Left ventricle myocardium inferior (tissue), 1 donor: Measurements from ENCODE around the gene RBKS. TPM values are rescaled to one million over a fixed set of nuclear protein-coding genes. Genes with fewer than 3 reads are reported as not detected.

Experiments used
- DNase-seq: peaks from one replicate; pipeline ENCODE4 v3.0.0-alpha.2; 2020
- H3K27ac ChIP-seq: fragments of 200-600 bp; replicated peaks from 2 replicates; pipeline ENCODE4 v1.8.0; 2021
- H3K27me3 ChIP-seq: fragments of 200-600 bp; 2 replicates; pipeline ENCODE4 v1.8.0; 2021; ENCODE audit warnings: low read depth
- H3K36me3 ChIP-seq: fragments of 200-600 bp; 2 replicates; pipeline ENCODE4 v1.8.0; 2021
- H3K4me1 ChIP-seq: fragments of 200-600 bp; 2 replicates; pipeline ENCODE4 v1.8.0; 2021
- H3K4me3 ChIP-seq: fragments of 200-600 bp; 2 replicates; pipeline ENCODE4 v1.8.0; 2021; ENCODE audit warnings: mild to moderate bottlenecking, moderate library complexity
- H3K9me3 ChIP-seq: fragments of 200-600 bp; replicated peaks from 2 replicates; pipeline ENCODE4 v1.8.0; 2021
- intact Hi-C: fragments of 100-400 bp; cut with micrococcal nuclease; formaldehyde crosslinking; loops from one replicate; pipeline ENCODE4 v1.11.0; 2022
- total RNA-seq: library from RNA; stranded (reverse); fragmentation: NEBNext Ultra II Directional; extraction: Animal tissue kit (Norgen Biotek cat#: 25700); gene quantifications from one replicate; pipeline ENCODE4 v1.2.1, GENCODE V29; 2021
- TF ChIP-seq, protein P1 (sequence below): fragments of 200-600 bp; IDR thresholded peaks from 2 replicates; pipeline ENCODE4 v1.8.0; 2021; ENCODE audit warnings: antibody characterized with exemption, mild to moderate bottlenecking, borderline replicate concordance
- donor health status: DM: no; HTN: yes; CAD: no; lungs with severe emphysema.

Gene RBKS
- total RNA-seq, 1 donor from 2014 or later: 2.7 TPM

DNA sequence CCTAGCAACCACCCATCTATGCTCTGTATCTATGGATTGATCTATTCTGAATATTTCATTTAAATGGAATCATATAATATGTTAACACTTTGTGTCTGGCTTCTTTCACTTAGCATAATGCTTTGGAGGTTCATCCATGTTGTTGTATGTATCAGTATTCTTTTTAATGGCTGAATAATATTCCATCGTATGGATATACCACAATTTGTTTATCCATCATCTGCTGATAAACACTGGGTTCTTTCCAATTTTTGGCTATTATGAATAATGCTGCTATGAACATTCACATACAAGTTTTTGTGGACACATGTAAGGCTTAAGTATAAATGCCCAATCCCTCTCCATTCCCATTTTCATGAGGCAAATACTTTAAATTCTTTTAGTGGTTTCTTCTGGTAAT, 65.8 kb downstream of the RBKS start:
- H3K27ac ChIP-seq: no peak overlapping the region
- no peak for DNase-seq
- intact Hi-C loops: no loop called here
- peaks cover 10% of the 10 kb centered on the region for H3K9me3 ChIP-seq
- H3K27me3 ChIP-seq: no peaks in the 10 kb centered on the region
- no peaks in the 10 kb centered on the region for H3K36me3 ChIP-seq
- H3K4me3 ChIP-seq: no peak overlapping the region
- H3K4me1 ChIP-seq: peaks cover 10% of the 10 kb centered on the region
- TF ChIP-seq, protein P1, sequence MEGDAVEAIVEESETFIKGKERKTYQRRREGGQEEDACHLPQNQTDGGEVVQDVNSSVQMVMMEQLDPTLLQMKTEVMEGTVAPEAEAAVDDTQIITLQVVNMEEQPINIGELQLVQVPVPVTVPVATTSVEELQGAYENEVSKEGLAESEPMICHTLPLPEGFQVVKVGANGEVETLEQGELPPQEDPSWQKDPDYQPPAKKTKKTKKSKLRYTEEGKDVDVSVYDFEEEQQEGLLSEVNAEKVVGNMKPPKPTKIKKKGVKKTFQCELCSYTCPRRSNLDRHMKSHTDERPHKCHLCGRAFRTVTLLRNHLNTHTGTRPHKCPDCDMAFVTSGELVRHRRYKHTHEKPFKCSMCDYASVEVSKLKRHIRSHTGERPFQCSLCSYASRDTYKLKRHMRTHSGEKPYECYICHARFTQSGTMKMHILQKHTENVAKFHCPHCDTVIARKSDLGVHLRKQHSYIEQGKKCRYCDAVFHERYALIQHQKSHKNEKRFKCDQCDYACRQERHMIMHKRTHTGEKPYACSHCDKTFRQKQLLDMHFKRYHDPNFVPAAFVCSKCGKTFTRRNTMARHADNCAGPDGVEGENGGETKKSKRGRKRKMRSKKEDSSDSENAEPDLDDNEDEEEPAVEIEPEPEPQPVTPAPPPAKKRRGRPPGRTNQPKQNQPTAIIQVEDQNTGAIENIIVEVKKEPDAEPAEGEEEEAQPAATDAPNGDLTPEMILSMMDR: no peak

DNA sequence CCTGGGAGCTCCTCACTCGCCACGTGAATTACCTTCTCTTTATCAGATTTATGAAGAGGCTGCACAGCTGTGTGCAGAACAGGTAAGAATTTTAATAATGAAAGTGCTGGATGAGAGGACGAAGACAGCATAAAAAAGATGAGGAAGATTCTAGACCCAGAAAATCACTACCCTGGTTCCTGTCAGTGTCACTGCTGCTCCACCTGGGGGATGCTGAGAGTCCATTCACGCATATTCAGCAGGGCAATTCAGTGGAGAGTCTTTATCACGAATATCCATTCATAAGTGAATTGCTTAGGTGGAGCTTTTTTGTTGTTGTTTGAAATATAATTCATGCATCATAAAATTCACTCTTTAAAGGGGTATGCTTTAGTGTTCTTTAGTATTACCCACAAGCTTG, 66.6 kb downstream of the RBKS start:
- peaks cover 10% of the 10 kb centered on the region for H3K9me3 ChIP-seq
- H3K27ac ChIP-seq: peak overlapping the region; percentile 41
- TF ChIP-seq, protein P1: peak; percentile 52
- H3K27me3 ChIP-seq: no peaks in the 10 kb centered on the region
- no peak for DNase-seq
- H3K4me3 ChIP-seq: peak overlapping the region; percentile 10
- H3K4me1 ChIP-seq: peaks cover 10% of the 10 kb centered on the region
- H3K36me3 ChIP-seq: no peaks in the 10 kb centered on the region
- intact Hi-C loops: no loop called here

DNA sequence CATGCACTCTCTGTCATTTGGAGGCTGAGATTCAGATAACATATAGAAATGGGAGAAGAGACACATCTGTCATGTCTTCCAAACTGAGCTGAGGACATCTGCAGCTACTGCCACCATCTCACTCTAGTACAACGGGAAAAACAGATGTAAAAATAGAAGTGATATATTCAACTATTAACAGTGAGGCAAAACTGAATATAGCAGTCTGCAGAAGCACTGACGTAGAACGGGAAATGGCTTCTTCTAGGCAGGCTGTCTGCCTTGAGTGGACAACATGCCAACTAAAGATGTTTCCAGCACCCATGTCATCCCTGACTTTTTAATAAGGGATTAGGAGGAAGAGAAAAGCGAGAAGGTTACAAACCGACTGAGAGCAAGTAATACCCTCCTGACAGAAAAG, 67.1 kb downstream of the RBKS start:
- Histone ChIP-seq H3K4me1 (peaks cover 10% of the 10 kb centered on the region), H3K27me3 (no peaks in the 10 kb centered on the region), H3K9me3 (peaks cover 10% of the 10 kb centered on the region), H3K27ac (peak overlapping the region; percentile 41), H3K4me3 (peak overlapping the region; percentile 10), H3K36me3 (no peaks in the 10 kb centered on the region)
- DNase-seq: no peak
- TF ChIP-seq, protein P1: no peak
- intact Hi-C loops: no loop called here

DNA sequence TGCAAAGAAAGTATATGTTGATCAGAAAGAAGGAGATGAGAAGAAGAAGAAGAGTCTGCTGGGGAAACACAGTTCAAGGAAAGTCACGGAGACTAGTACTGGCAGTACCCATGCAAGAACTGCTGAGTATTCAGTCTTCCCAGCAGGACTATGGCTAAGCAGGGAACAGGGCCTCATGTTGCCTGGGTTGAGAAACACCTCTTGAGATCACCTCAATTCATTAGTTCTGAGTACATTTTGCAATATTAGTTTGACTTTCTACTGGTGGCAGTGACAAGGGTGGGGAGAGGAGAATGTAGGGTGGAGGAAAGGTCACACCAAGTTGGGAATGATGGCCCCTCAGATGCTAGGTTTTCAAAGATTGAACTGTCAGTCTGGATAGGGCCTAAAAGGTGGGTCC, 68.1 kb downstream of the RBKS start:
- H3K4me3 ChIP-seq: no peak overlapping the region
- peaks cover 10% of the 10 kb centered on the region for H3K4me1 ChIP-seq
- no peaks in the 10 kb centered on the region for H3K36me3 ChIP-seq
- intact Hi-C loops: no loop called here
- TF ChIP-seq, protein P1: no peak
- H3K27me3 ChIP-seq: no peaks in the 10 kb centered on the region
- DNase-seq: no peak
- H3K9me3 ChIP-seq: peaks cover 10% of the 10 kb centered on the region
- H3K27ac ChIP-seq: peak overlapping the region; percentile 41

DNA sequence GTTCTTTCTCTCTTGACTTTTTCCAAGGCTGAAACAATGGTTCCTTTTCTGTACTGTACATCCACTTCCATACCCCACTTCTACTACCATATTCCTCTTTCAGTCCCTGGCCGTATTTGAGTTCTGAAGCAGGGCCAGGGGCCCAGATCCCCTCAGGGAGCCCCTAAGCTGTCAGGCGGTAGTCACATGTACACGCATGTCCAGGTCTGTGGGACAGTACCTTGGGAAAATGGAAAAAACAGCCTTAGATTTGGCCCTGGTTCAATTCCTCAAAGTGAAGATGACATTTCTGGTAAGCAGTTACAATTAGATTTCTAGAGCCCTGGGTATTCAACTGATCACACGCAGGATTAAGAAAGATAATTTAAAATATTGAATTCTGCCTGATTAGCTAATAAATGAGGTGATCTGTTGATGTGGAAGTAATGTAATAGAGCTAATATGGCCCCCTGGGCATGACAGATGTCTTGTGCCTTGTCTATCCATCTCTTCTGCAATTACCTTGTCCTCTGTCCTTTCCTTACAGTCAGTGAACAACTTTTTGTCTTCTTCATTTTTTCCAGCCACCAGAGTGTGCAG, 74.2 kb downstream of the RBKS start:
- DNase-seq: no peak
- Histone ChIP-seq H3K9me3 (no peaks in the 10 kb centered on the region), H3K27ac (no peak overlapping the region), H3K27me3 (no peaks in the 10 kb centered on the region), H3K4me3 (no peak overlapping the region), H3K36me3 (no peaks in the 10 kb centered on the region), H3K4me1 (no peaks in the 10 kb centered on the region)
- intact Hi-C loops: no loop called here
- TF ChIP-seq, protein P1: no peak

DNA sequence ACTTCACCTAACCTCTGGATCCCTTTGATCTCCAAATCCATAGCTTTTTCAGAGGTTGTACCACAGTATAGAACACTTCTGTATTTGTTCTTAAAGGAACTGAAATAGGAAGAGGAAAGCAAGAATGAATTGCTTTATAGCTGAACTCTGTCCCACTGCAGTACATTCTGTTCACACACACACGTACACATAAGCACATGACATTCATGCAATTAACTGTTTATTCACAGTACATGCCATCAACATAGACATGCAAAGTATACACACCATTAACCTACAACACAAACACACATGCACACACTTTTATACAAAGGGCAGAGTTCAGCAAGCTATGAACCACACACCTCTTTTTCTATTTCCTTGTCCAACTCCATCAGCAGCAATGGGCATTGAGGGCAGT, 75.4 kb downstream of the RBKS start:
- H3K27me3 ChIP-seq: no peaks in the 10 kb centered on the region
- H3K27ac ChIP-seq: no peak overlapping the region
- no peaks in the 10 kb centered on the region for H3K36me3 ChIP-seq
- intact Hi-C loops: no loop called here
- TF ChIP-seq, protein P1: no peak
- no peaks in the 10 kb centered on the region for H3K4me1 ChIP-seq
- H3K9me3 ChIP-seq: no peaks in the 10 kb centered on the region
- DNase-seq: no peak
- H3K4me3 ChIP-seq: no peak overlapping the region
